Measurements from ENCODE around the gene CAPZA3. TPM values are rescaled to one million over a fixed set of nuclear protein-coding genes. Genes with fewer than 3 reads are reported as not detected.

Gene CAPZA3
- total RNA-seq, 2 donors from 2014 or later, result not detected

- Histone ChIP-seq H3K27me3 (no peaks in the 10 kb centered on the region), H3K36me3 (replicated peaks in 1 of 2; ENCODE audit: insufficient read depth in 1 of 2, low read depth in 2 of 2) (no peaks in the 10 kb centered on the region), H3K4me3 (no peak overlapping the region), H3K4me1 (no peaks in the 10 kb centered on the region), H3K9me3 (no peaks in the 10 kb centered on the region), H3K27ac (no peak overlapping the region)
- 54 to 58% methylated on average over 6 of the region's 6 CpGs for WGBS, 2 donors
- DNase-seq, result peak in 2 of 4 donors; percentile 11 to 37
- intact Hi-C loops (cut with DNase I), result no loop called here
- ATAC-seq, result peak; percentile 65
- no peak for TF ChIP-seq POLR2A (IDR thresholded peaks at IDR 0.05)
- TF ChIP-seq CTCF (IDR thresholded peaks at IDR 0.05), result no peak
Observed at GRCh38 chr12:18752280-18752920, 14.5 kb downstream of the CAPZA3 start.

DNA sequence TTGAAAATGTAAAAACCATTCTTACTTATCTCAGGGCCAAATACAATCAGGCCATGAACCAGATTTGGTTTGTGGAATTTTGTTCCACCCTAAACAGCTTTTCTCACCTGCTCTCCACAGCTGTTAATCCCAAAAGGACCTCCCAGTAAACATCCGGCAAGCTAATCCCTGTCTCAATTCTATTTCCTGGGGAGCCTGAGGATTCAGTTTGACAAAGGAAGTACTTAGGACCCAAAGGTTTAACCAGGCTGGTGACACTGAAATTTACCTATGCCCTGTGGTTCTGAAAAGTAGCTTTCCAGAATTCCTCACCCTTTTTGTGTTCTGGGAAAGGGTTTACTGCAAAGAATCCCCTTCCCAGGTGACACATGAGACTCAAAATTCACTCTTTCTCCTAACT is 15.0 kb downstream of the CAPZA3 start:
- no peak for ATAC-seq
- H3K4me3 ChIP-seq, result no peak overlapping the region
- intact Hi-C loops (cut with DNase I), result no loop called here
- no peaks in the 10 kb centered on the region for H3K4me1 ChIP-seq
- WGBS, 2 donors, result 76 to 92% methylated on average over 1 of the region's 1 CpG
- no peak for DNase-seq
- H3K27ac ChIP-seq, result no peak overlapping the region
- H3K36me3 ChIP-seq (replicated peaks in 1 of 2; ENCODE audit: insufficient read depth in 1 of 2, low read depth in 2 of 2), result no peaks in the 10 kb centered on the region
- H3K27me3 ChIP-seq, result no peaks in the 10 kb centered on the region
- no peak for TF ChIP-seq POLR2A (IDR thresholded peaks at IDR 0.05)
- no peak for TF ChIP-seq CTCF (IDR thresholded peaks at IDR 0.05)
- H3K9me3 ChIP-seq, result no peaks in the 10 kb centered on the region

DNA sequence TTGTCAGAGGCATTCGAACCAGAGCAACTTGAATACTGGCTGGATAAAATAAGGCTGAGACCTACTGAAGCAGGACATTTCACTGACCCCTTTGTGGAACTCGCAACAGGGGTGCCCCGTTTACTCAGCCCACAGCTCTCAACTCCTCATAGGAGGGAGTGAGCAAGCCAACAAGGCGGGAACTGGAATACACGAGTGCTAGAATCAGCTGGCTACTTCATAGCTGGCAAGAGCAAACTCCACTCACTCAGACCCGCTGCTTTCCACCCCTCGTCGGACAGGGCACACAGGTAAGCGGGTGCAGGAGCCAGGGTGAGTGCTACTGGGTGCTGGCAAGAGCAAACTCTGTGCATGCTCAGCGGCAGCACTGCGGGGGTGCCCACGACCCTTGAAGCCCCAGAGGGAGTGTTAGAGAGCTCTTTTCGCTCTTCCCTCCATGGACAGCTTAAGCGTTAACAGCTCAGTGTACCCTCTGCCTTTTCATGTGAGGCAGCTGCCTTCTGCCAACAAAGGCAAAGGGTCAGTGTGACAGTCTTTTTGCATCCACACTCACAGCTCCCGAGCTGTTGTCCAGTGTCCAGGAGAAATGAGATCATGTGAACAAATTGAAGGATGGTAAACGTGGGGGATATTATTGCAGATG is 15.7 kb downstream of the CAPZA3 start:
- no peak for TF ChIP-seq POLR2A (IDR thresholded peaks at IDR 0.05)
- TF ChIP-seq CTCF (IDR thresholded peaks at IDR 0.05), result no peak
- no peak overlapping the region for H3K4me3 ChIP-seq
- H3K27me3 ChIP-seq, result no peaks in the 10 kb centered on the region
- no peaks in the 10 kb centered on the region for H3K4me1 ChIP-seq
- H3K27ac ChIP-seq, result no peak overlapping the region
- no peaks in the 10 kb centered on the region for H3K36me3 ChIP-seq (replicated peaks in 1 of 2; ENCODE audit: insufficient read depth in 1 of 2, low read depth in 2 of 2)
- DNase-seq (no peak), ATAC-seq (no peak)
- no peaks in the 10 kb centered on the region for H3K9me3 ChIP-seq
- WGBS, 2 donors, result 54 to 64% methylated on average over 15 to 16 of the region's 16 CpGs
- intact Hi-C loops (cut with DNase I), result no loop called here

- no peaks in the 10 kb centered on the region for H3K9me3 ChIP-seq
- H3K36me3 ChIP-seq (replicated peaks in 1 of 2; ENCODE audit: insufficient read depth in 1 of 2, low read depth in 2 of 2), result no peaks in the 10 kb centered on the region
- TF ChIP-seq POLR2A (IDR thresholded peaks at IDR 0.05), result no peak
- TF ChIP-seq CTCF (IDR thresholded peaks at IDR 0.05), result no peak
- no peak overlapping the region for H3K27ac ChIP-seq
- WGBS, 2 donors, result 53 to 58% methylated on average over 6 of the region's 6 CpGs
- H3K27me3 ChIP-seq, result no peaks in the 10 kb centered on the region
- DNase-seq, result no peak
- ATAC-seq, result no peak
- H3K4me3 ChIP-seq, result no peak overlapping the region
- intact Hi-C loops (cut with DNase I), result no loop called here
- H3K4me1 ChIP-seq, result no peaks in the 10 kb centered on the region
Observed at GRCh38 chr12:18754124-18754707, 16.3 kb downstream of the CAPZA3 start.
